GM12892 (cell line): Measurements from ENCODE around the gene FAM168A.

Experiments
- POLR2A ChIP-seq: IDR thresholded peaks from 2 replicates; pipeline ENCODE4 v1.6.1; 2011; ENCODE audit warnings: low read depth, low read length, control low read depth
- POLR2AphosphoS5 ChIP-seq: IDR thresholded peaks from 2 replicates; pipeline ENCODE4 v1.6.1; 2011; ENCODE audit warnings: low read depth, low read length, control low read depth

DNA sequence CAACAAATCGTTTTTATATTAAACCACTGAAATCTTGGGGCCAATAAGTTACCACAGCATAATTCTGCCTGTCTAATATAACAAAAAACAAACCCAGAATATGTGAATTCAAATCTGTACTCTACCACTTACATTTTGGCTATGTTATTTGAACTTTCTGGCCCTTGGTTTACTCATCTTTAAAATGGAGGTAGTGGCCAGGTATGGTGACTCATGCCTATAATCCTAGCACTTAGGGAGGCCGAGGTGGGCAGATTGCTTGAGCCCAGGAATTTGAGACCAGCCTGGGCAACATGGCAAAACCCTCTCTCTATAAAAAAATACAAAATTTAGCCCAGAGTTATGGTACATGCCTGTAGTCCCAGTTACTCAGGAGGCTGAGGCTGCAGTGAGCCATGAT lies 84.2 kb downstream of the FAM168A start:
- TF ChIP-seq POLR2A (no peak), POLR2AphosphoS5 (no peak)
